HCT116 (cell line): Measurements from ENCODE around the gene DPP10. TPM values are rescaled to one million over a fixed set of nuclear protein-coding genes. Genes with fewer than 3 reads are reported as not detected.

ENCODE experiments used
- ATAC-seq: fragments of 200-7000 bp; cut with Tn5 transposase; 2 replicates; pipeline ENCODE4 v1.9.1; 2020; ENCODE audit warnings: mild to moderate bottlenecking, moderate library complexity
- BruUV-seq: library from RNA; stranded (reverse); fragments of 400-500 nt; replicated peaks from 2 replicates; lab custom pipeline; 2021; lab: Mats Ljungman, UMichigan
- CTCF ChIA-PET: fragments of 300-600 bp; sonication (Branson Sonifier 250); formaldehyde crosslinking; loops from one replicate; lab custom pipeline; 2021; ENCODE audit warnings: antibody characterized with exemption; lab: Charles Lee
- POLR2A ChIA-PET: fragments of 300-600, 350-600 bp; sonication (Branson Sonifier 250); formaldehyde crosslinking; loops from one replicate; lab custom pipeline; 2021; ENCODE audit warnings: antibody characterized with exemption; lab: Charles Lee
- RAD21 ChIA-PET, 2 experiments: fragments of 300-600 bp; sonication (Branson Sonifier 250); formaldehyde crosslinking; loops; one replicate each; lab custom pipeline; 2023; ENCODE audit warnings: low total read pairs in 2 of 2; ENCODE audit not compliant: uncharacterized antibody in 2 of 2, unreplicated experiment in 2 of 2, low non-redundant PET in 1 of 2; lab: Charles Lee
- DNase-seq: peaks from one replicate; pipeline ENCODE4 v3.0.0-alpha.2; 2010; ENCODE audit warnings: low read depth, low spot score
- H2AFZ ChIP-seq: fragments of 200-600 bp; shearing (Covaris generic), sonication (generic); 2 replicates; pipeline ENCODE4 v1.6.1; 2017; ENCODE audit warnings: low read depth, mixed run types, mixed read lengths, antibody characterized with exemption, low read length; ENCODE audit not compliant: poor library complexity, severe bottlenecking
- H3K27ac ChIP-seq: 2 replicates; pipeline ENCODE4 v1.5.1; 2012; ENCODE audit warnings: low read depth, low read length
- H3K27me3 ChIP-seq: fragments of 200-600 bp; sonication (generic); 2 replicates; pipeline ENCODE4 v1.6.1; 2016; ENCODE audit warnings: mixed run types, low read length, mixed read lengths; ENCODE audit not compliant: insufficient read depth
- H3K36me3 ChIP-seq, 2 experiments: fragments of 200-500 bp in 1 of 2; fragments of 200-600 bp in 1 of 2; sonication (Bioruptor generic) in 1 of 2; sonication (generic) in 1 of 2; 2 replicates each; pipeline versions ENCODE4 v1.5.1 to v1.6.1; 2014 to 2016; ENCODE audit warnings: low read length in 2 of 2, inconsistent platforms in 1 of 2, mixed read lengths in 1 of 2, mixed run types in 1 of 2; ENCODE audit not compliant: insufficient read depth in 2 of 2, control insufficient read depth in 1 of 2
- H3K4me1 ChIP-seq, 2 experiments: fragments of 200-600 bp in 1 of 2; sonication (generic) in 1 of 2; 2 replicates each; pipeline versions ENCODE4 v1.5.1 to v1.6.1; 2012 to 2017; ENCODE audit warnings: low read length in 2 of 2, inconsistent platforms in 1 of 2, mild to moderate bottlenecking in 1 of 2, mixed read lengths in 1 of 2, mixed run types in 1 of 2, moderate library complexity in 1 of 2; ENCODE audit not compliant: insufficient read depth in 2 of 2, control insufficient read depth in 1 of 2
- H3K4me2 ChIP-seq: fragments of 200-600 bp; sonication (generic); 2 replicates; pipeline ENCODE4 v1.6.1; 2017; ENCODE audit warnings: mixed run types, low read length, mixed read lengths
- H3K4me3 ChIP-seq, 2 experiments: fragments of 200-600 bp in 1 of 2; sonication (generic) in 1 of 2; replicated peaks in 1 of 2; 2 replicates each; pipeline ENCODE4 v1.5.1; 2011 to 2016; ENCODE audit warnings: low read length in 2 of 2, control low read depth in 1 of 2, low read depth in 1 of 2, mild to moderate bottlenecking in 1 of 2, mixed read lengths in 1 of 2, mixed run types in 1 of 2
- H3K79me2 ChIP-seq: fragments of 200-600 bp; sonication (generic); 2 replicates; pipeline ENCODE4 v1.6.1; 2017; ENCODE audit warnings: mild to moderate bottlenecking, mixed run types, low read length, moderate library complexity, mixed read lengths; ENCODE audit not compliant: insufficient read depth
- H3K9ac ChIP-seq: fragments of 200-600 bp; sonication (generic); 2 replicates; pipeline ENCODE4 v1.6.1; 2016; ENCODE audit warnings: low read length, mixed read lengths
- H3K9me2 ChIP-seq: fragments of 200-600 bp; sonication (generic), shearing (Covaris generic); 2 replicates; pipeline ENCODE4 v1.6.1; 2017; ENCODE audit warnings: mixed run types, mild to moderate bottlenecking, moderate library complexity; ENCODE audit not compliant: insufficient read depth
- H3K9me3 ChIP-seq, 2 experiments: fragments of 200-500 bp in 1 of 2; fragments of 200-600 bp in 1 of 2; sonication (Bioruptor generic) in 1 of 2; sonication (generic) in 1 of 2; 2 replicates each; pipeline ENCODE4 v1.6.1; 2014 to 2017; ENCODE audit warnings: low read length in 2 of 2, mixed read lengths in 2 of 2, inconsistent platforms in 1 of 2, low read depth in 1 of 2, mild to moderate bottlenecking in 1 of 2, mixed run types in 1 of 2, moderate library complexity in 1 of 2; ENCODE audit not compliant: control insufficient read depth in 1 of 2, insufficient read depth in 1 of 2
- H4K20me1 ChIP-seq: fragments of 200-600 bp; sonication (generic), shearing (Covaris generic); 2 replicates; pipeline ENCODE4 v1.6.1; 2017; ENCODE audit warnings: mixed run types, mild to moderate bottlenecking, moderate library complexity; ENCODE audit not compliant: insufficient read depth
- ATF3 ChIP-seq: IDR thresholded peaks from 2 replicates; pipeline ENCODE4 v1.6.1; 2012
- CTCF ChIP-seq, 3 experiments: fragments of 200-600 bp in 1 of 3; sonication (generic) in 1 of 3; IDR thresholded peaks in 2 of 3; conservative IDR thresholded peaks in 1 of 3; 2 replicates each; pipeline ENCODE4 v1.5.1; 2012 to 2017; ENCODE audit warnings: low read depth in 2 of 3, low read length in 2 of 3, antibody characterized with exemption in 1 of 3, borderline replicate concordance in 1 of 3, control low read depth in 1 of 3, mild to moderate bottlenecking in 1 of 3, mixed read lengths in 1 of 3, mixed run types in 1 of 3, moderate library complexity in 1 of 3; ENCODE audit not compliant: insufficient read depth in 1 of 3
- EGR1 ChIP-seq: IDR thresholded peaks from 2 replicates; pipeline ENCODE4 v1.6.1; 2012; ENCODE audit warnings: low read depth
- EZH2 ChIP-seq: fragments of 200-600 bp; sonication (generic); IDR thresholded peaks from 2 replicates; pipeline ENCODE4 v1.6.1; 2017; ENCODE audit warnings: antibody characterized with exemption, mixed run types
- EZH2phosphoT487 ChIP-seq: fragments of 200-600 bp; IDR thresholded peaks from 2 replicates; pipeline ENCODE4 v1.6.1; 2018; ENCODE audit warnings: antibody characterized with exemption, borderline replicate concordance
- MAX ChIP-seq: IDR thresholded peaks from 2 replicates; pipeline ENCODE4 v1.6.1; 2012
- POLR2AphosphoS5 ChIP-seq: IDR thresholded peaks from 2 replicates; pipeline ENCODE4 v1.6.1; 2011; ENCODE audit warnings: mild to moderate bottlenecking, low read depth, low read length, moderate library complexity
- RAD21 ChIP-seq: IDR thresholded peaks from 2 replicates; pipeline ENCODE4 v1.6.1; 2012; ENCODE audit warnings: low read depth, mild to moderate bottlenecking
- SP1 ChIP-seq: IDR thresholded peaks from 2 replicates; pipeline ENCODE4 v1.6.1; 2012; ENCODE audit warnings: low read depth
- SRF ChIP-seq: IDR thresholded peaks from 2 replicates; pipeline ENCODE4 v1.6.1; 2012; ENCODE audit warnings: low read depth
- ZNF274 ChIP-seq: fragments of 200-500 bp; sonication (Bioruptor generic); IDR thresholded peaks from 2 replicates; pipeline ENCODE4 v1.6.1; 2014; ENCODE audit warnings: mild to moderate bottlenecking, low read depth, low read length, inconsistent platforms
- intact Hi-C: fragments of 100-400 bp; cut with micrococcal nuclease; formaldehyde crosslinking; loops from 2 replicates; pipeline ENCODE4 v1.10.0; 2022
- total RNA-seq: library from RNA; stranded (reverse); gene quantifications from one replicate; pipeline ENCODE4 v1.2.1, GENCODE V29; 2021; ENCODE audit not compliant: unreplicated experiment

DPP10 gene
- total RNA-seq, 1 experiment from 2014 or later: not detected

DNA sequence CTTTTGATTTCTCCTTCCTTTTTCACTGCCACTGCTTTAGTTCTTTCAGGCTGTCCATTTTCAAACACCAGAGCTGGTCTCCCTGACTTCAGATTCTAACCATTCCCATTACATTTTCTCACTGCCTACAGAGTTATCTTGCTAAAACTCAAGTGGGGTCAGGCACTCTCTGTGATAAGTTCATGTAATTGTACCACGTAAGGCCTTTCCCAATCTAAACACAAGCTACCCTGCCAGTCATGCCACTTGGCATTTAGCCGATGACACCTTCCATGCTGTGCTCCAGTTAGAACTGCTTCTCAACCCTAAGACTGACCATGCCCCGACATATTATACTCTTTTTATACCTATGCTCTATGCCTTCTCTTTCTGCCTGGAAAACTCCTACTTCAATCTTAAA lies 592.4 kb downstream of the DPP10 start:
- BruUV-seq: no TSS peak
- Histone ChIP-seq H3K9ac (no peak overlapping the region), H3K36me3 (no peaks in the 10 kb centered on the region), H3K9me2 (no peaks in the 10 kb centered on the region)
- POLR2A ChIA-PET: no interaction called here
- no peak for TF ChIP-seq ZNF274
- TF ChIP-seq POLR2AphosphoS5: no peak
- TF ChIP-seq SP1: no peak
- no peak for TF ChIP-seq CTCF (IDR thresholded peaks at IDR 0.05 in 2 of 3, conservative IDR thresholded peaks at IDR 0.05 in 1 of 3; ENCODE audit: borderline replicate concordance in 1 of 3, insufficient read depth in 1 of 3, low read depth in 2 of 3, low read length in 2 of 3)
- TF ChIP-seq ATF3: no peak
- no peak for TF ChIP-seq RAD21
- TF ChIP-seq SRF: no peak
- TF ChIP-seq EZH2: no peak
- TF ChIP-seq EGR1: no peak
- no peak for TF ChIP-seq EZH2phosphoT487
- TF ChIP-seq MAX: no peak
- TF ChIP-seq, all 23 proteins: peak for 0
- Histone ChIP-seq H2AFZ (no peak overlapping the region), H3K4me2 (no peak overlapping the region), H3K4me3 (no peak overlapping the region), H4K20me1 (no peaks in the 10 kb centered on the region), H3K4me1 (no peaks in the 10 kb centered on the region), H3K27ac (no peak overlapping the region), H3K27me3 (no peaks in the 10 kb centered on the region), H3K79me2 (no peaks in the 10 kb centered on the region), H3K9me3 (peaks cover 0 to 21% of the 10 kb centered on the region in 2 experiments; a peak in 2 of 4 replicates)
- ChIA-PET RAD21 (no interaction called here), CTCF (no interaction called here)
- no peak for ATAC-seq
- no peak for DNase-seq
- intact Hi-C loops: no loop called here
